ENCODE data around the gene CDC16.
"Not testable (repeated sequence)": the region's sequence is repeated elsewhere in the genome, so short reads cannot be mapped to it uniquely, and the experiment has no call there.

CDC16 gene

GRCh38 chr13:114196629-114197028, 38.1 kb upstream of the CDC16 start:
- no peak overlapping the region for H3K4me3 ChIP-seq (ENCODE audit: low read length, poor library complexity, severe bottlenecking)
- H3K79me2 ChIP-seq (ENCODE audit: insufficient read depth, low read length) = no peaks in the 10 kb centered on the region
- H3K9me2 ChIP-seq (replicated peaks; ENCODE audit: low read depth, low read length) = no peaks in the 10 kb centered on the region
- H3K9ac ChIP-seq (ENCODE audit: low read depth, low read length, poor library complexity, severe bottlenecking) = no peak overlapping the region
- no peaks in the 10 kb centered on the region for H3K36me3 ChIP-seq (ENCODE audit: insufficient read depth, low read length)
- no peaks in the 10 kb centered on the region for H3F3A ChIP-seq (ENCODE audit: low read depth)
- no peak overlapping the region for H2AFZ ChIP-seq (ENCODE audit: low read length)
- H4K20me1 ChIP-seq (ENCODE audit: insufficient read depth, low read length, poor library complexity, severe bottlenecking) = no peaks in the 10 kb centered on the region
- no peaks in the 10 kb centered on the region for H3K9me3 ChIP-seq (ENCODE audit: insufficient read depth, low read depth, low read length)
- H3K4me2 ChIP-seq (ENCODE audit: low read depth, low read length, poor library complexity, severe bottlenecking) = no peak overlapping the region
- TF ChIP-seq, protein P1, sequence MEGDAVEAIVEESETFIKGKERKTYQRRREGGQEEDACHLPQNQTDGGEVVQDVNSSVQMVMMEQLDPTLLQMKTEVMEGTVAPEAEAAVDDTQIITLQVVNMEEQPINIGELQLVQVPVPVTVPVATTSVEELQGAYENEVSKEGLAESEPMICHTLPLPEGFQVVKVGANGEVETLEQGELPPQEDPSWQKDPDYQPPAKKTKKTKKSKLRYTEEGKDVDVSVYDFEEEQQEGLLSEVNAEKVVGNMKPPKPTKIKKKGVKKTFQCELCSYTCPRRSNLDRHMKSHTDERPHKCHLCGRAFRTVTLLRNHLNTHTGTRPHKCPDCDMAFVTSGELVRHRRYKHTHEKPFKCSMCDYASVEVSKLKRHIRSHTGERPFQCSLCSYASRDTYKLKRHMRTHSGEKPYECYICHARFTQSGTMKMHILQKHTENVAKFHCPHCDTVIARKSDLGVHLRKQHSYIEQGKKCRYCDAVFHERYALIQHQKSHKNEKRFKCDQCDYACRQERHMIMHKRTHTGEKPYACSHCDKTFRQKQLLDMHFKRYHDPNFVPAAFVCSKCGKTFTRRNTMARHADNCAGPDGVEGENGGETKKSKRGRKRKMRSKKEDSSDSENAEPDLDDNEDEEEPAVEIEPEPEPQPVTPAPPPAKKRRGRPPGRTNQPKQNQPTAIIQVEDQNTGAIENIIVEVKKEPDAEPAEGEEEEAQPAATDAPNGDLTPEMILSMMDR (conservative IDR thresholded peaks at IDR 0.05; ENCODE audit: low read length) = no peak
- TF ChIP-seq EZH2phosphoT487 (IDR thresholded peaks at IDR 0.05; ENCODE audit: borderline replicate concordance) = no peak
- H3K4me1 ChIP-seq (ENCODE audit: insufficient read depth, low read length, poor library complexity, severe bottlenecking) = peaks cover 18% of the 10 kb centered on the region
- no peaks in the 10 kb centered on the region for H3K27me3 ChIP-seq (ENCODE audit: insufficient read depth, low read length, poor library complexity, severe bottlenecking)

DNA sequence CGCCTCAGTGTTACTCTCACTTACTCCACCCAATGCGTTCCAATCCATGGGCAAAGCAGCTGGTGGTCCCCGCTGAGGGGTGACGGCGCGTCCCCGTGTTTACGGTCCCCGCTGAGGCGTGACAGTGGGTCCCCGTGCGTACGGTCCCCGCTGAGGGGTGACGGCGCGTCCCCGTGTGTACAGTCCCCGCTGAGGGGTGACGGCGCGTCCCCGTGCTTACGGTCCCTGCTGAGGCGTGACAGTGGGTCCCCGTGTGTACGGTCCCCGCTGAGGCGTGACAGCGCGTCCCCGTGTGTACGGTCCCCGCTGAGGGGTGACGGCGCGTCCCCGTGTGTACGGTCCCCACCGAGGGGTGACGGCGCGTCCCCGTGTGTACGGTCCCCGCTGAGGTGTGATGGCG, 36.1 kb upstream of the CDC16 start:
- H3K9me3 ChIP-seq (ENCODE audit: insufficient read depth, low read depth, low read length) = no peaks in the 10 kb centered on the region
- no peaks in the 10 kb centered on the region for H3K79me2 ChIP-seq (ENCODE audit: insufficient read depth, low read length)
- TF ChIP-seq, protein P1 (conservative IDR thresholded peaks at IDR 0.05; ENCODE audit: low read length) = no peak
- no peak for TF ChIP-seq EZH2phosphoT487 (IDR thresholded peaks at IDR 0.05; ENCODE audit: borderline replicate concordance)
- no peak overlapping the region for H3K4me2 ChIP-seq (ENCODE audit: low read depth, low read length, poor library complexity, severe bottlenecking)
- H2AFZ ChIP-seq (ENCODE audit: low read length) = no peak overlapping the region
- H3F3A ChIP-seq (ENCODE audit: low read depth) = no peaks in the 10 kb centered on the region
- H3K36me3 ChIP-seq (ENCODE audit: insufficient read depth, low read length) = no peaks in the 10 kb centered on the region
- no peaks in the 10 kb centered on the region for H4K20me1 ChIP-seq (ENCODE audit: insufficient read depth, low read length, poor library complexity, severe bottlenecking)
- no peaks in the 10 kb centered on the region for H3K9me2 ChIP-seq (replicated peaks; ENCODE audit: low read depth, low read length)
- no peaks in the 10 kb centered on the region for H3K27me3 ChIP-seq (ENCODE audit: insufficient read depth, low read length, poor library complexity, severe bottlenecking)
- no peak overlapping the region for H3K4me3 ChIP-seq (ENCODE audit: low read length, poor library complexity, severe bottlenecking)
- H3K9ac ChIP-seq (ENCODE audit: low read depth, low read length, poor library complexity, severe bottlenecking) = no peak overlapping the region
- H3K4me1 ChIP-seq (ENCODE audit: insufficient read depth, low read length, poor library complexity, severe bottlenecking) = peaks cover 31% of the 10 kb centered on the region

GRCh38 chr13:114199526-114199925, 35.2 kb upstream of the CDC16 start:
- H3K9me3 ChIP-seq (ENCODE audit: insufficient read depth, low read depth, low read length); H2AFZ ChIP-seq (ENCODE audit: low read length); H3K36me3 ChIP-seq (ENCODE audit: insufficient read depth, low read length); H3K79me2 ChIP-seq (ENCODE audit: insufficient read depth, low read length); H3K9ac ChIP-seq (ENCODE audit: low read depth, low read length, poor library complexity, severe bottlenecking); H3F3A ChIP-seq (ENCODE audit: low read depth); H3K27me3 ChIP-seq (ENCODE audit: insufficient read depth, low read length, poor library complexity, severe bottlenecking); H3K4me3 ChIP-seq (ENCODE audit: low read length, poor library complexity, severe bottlenecking); H4K20me1 ChIP-seq (ENCODE audit: insufficient read depth, low read length, poor library complexity, severe bottlenecking); H3K9me2 ChIP-seq (replicated peaks; ENCODE audit: low read depth, low read length); H3K4me2 ChIP-seq (ENCODE audit: low read depth, low read length, poor library complexity, severe bottlenecking): not testable (repeated sequence)
- peaks cover 35% of the 10 kb centered on the region for H3K4me1 ChIP-seq (ENCODE audit: insufficient read depth, low read length, poor library complexity, severe bottlenecking)

DNA sequence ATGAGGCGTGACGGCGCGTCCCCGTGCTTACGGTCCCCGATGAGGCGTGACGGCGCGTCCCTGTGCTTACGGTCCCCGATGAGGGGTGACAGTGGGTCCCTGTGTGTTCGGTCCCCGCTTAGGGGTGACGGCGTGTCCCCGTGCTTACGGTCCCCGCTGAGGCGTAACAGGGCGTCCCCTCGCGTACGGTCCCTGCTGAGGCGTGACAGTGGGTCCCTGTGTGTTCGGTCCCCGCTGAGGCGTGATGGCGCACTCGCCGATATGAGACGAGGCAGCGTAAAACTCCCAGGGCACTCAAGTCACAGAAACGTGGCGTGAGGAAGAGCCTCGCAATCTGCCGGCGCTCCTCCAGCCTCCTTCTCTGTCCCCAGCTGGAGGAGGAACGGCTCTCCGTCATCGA, 34.7 kb upstream of the CDC16 start:
- Histone ChIP-seq H3K4me2 (ENCODE audit: low read depth, low read length, poor library complexity, severe bottlenecking) (no peak overlapping the region), H3K4me3 (ENCODE audit: low read length, poor library complexity, severe bottlenecking) (no peak overlapping the region), H3K9me2 (replicated peaks; ENCODE audit: low read depth, low read length) (no peaks in the 10 kb centered on the region), H4K20me1 (ENCODE audit: insufficient read depth, low read length, poor library complexity, severe bottlenecking) (no peaks in the 10 kb centered on the region), H3K79me2 (ENCODE audit: insufficient read depth, low read length) (no peaks in the 10 kb centered on the region), H3K4me1 (ENCODE audit: insufficient read depth, low read length, poor library complexity, severe bottlenecking) (peaks cover 34% of the 10 kb centered on the region), H3K27me3 (ENCODE audit: insufficient read depth, low read length, poor library complexity, severe bottlenecking) (no peaks in the 10 kb centered on the region), H3K9me3 (ENCODE audit: insufficient read depth, low read depth, low read length) (no peaks in the 10 kb centered on the region), H3K9ac (ENCODE audit: low read depth, low read length, poor library complexity, severe bottlenecking) (no peak overlapping the region), H3K36me3 (ENCODE audit: insufficient read depth, low read length) (no peaks in the 10 kb centered on the region), H2AFZ (ENCODE audit: low read length) (no peak overlapping the region), H3F3A (ENCODE audit: low read depth) (no peaks in the 10 kb centered on the region)
- TF ChIP-seq EZH2phosphoT487 (IDR thresholded peaks at IDR 0.05; ENCODE audit: borderline replicate concordance) = no peak
- TF ChIP-seq, protein P1 (conservative IDR thresholded peaks at IDR 0.05; ENCODE audit: low read length) = no peak

Measured in Loucy (cell line).